GM12892 (cell line): ENCODE results near the gene SLC16A3.

Source experiments
- POLR2A ChIP-seq: IDR thresholded peaks from 2 replicates; pipeline ENCODE4 v1.6.1; 2011; ENCODE audit warnings: low read depth, low read length, control low read depth
- POLR2AphosphoS5 ChIP-seq: IDR thresholded peaks from 2 replicates; pipeline ENCODE4 v1.6.1; 2011; ENCODE audit warnings: low read depth, low read length, control low read depth
- TAF1 ChIP-seq: IDR thresholded peaks from 2 replicates; pipeline ENCODE4 v1.6.1; 2011; ENCODE audit warnings: low read depth, mild to moderate bottlenecking, control low read depth, low read length, borderline replicate concordance

GRCh38 chr17:82217120-82217529 is 11.7 kb upstream of the SLC16A3 start:
- TF ChIP-seq POLR2AphosphoS5, result no peak
- no peak for TF ChIP-seq POLR2A
- TF ChIP-seq TAF1, result no peak
